GM12891 (cell line): ENCODE measurements around the gene FAM221B.

ENCODE experiments used
- DNase-seq: peaks from one replicate; pipeline ENCODE4 v3.0.0; 2011; ENCODE audit warnings: low spot score; ENCODE audit not compliant: insufficient read length
- FAIRE-seq: peaks from 2 replicates; lab custom pipeline; 2011; peaks lifted over from hg19 to GRCh38; lab: Jason Lieb, UNC
- PAX5 ChIP-seq: IDR thresholded peaks from 2 replicates; pipeline ENCODE4 v1.6.1; 2011; ENCODE audit warnings: low read length, moderate library complexity, mild to moderate bottlenecking; ENCODE audit not compliant: insufficient read depth, severe bottlenecking
- POLR2A ChIP-seq: IDR thresholded peaks from 2 replicates; pipeline ENCODE4 v1.6.1; 2011; ENCODE audit warnings: low read depth, low read length, control low read depth
- POLR2AphosphoS5 ChIP-seq: IDR thresholded peaks from 2 replicates; pipeline ENCODE4 v1.6.1; 2011; ENCODE audit warnings: low read depth, low read length, control low read depth
- POU2F2 ChIP-seq: IDR thresholded peaks from 2 replicates; pipeline ENCODE4 v1.6.1; 2011; ENCODE audit warnings: low read depth, mild to moderate bottlenecking, control low read depth, low read length, moderate library complexity
- SPI1 ChIP-seq: IDR thresholded peaks from 2 replicates; pipeline ENCODE4 v1.6.1; 2011; ENCODE audit warnings: low read depth, low read length, control low read depth
- TAF1 ChIP-seq: IDR thresholded peaks from 2 replicates; pipeline ENCODE4 v1.6.1; 2011; ENCODE audit warnings: low read depth, low read length, control low read depth

FAM221B gene

GRCh38 chr9:35862328-35862727 lies 33.8 kb upstream of the FAM221B start:
- DNase-seq: no peak
- FAIRE-seq: no peak
- TF ChIP-seq SPI1 (no peak), PAX5 (no peak), TAF1 (no peak), POLR2AphosphoS5 (no peak), POLR2A (no peak), POU2F2 (no peak)

DNA sequence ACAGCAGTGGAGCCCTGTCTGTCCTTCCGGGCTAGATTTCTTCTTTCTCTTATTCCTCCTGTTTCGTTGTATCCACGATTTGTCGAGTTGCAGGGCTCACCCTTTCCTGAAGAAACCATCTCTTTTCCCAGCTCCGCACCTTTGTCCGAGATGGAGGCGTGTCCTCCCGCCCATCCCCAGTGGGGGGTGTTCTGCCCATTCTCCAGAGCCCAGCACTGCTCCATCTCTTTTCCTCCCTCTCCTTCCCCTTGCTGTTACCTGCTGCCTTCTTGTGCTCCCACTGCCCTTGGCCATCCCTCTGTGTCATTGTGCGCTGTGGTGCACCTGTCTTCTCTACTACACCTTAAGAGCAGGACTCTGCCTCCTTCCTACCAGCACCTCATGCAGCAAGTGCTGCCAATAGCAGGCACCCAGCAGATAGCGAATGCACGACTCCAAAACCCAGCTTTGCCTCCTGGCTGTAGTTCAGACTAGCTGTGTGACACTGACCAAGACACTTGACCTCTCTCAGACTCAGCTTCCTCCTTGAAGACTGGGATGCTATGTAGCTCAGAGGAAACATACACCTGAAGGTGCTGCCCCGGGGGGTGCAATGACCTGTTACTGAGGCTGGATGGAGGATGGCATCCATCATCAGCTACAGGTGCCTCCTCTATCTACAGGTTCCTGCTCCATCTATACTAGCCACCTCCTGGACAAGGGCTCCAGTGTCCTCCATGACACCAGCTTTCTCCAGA lies 32.8 kb upstream of the FAM221B start:
- no peak for FAIRE-seq
- no peak for TF ChIP-seq POU2F2

GRCh38 chr9:35859990-35860339 lies 31.4 kb upstream of the FAM221B start:
- FAIRE-seq (no peak), DNase-seq (no peak)
- TF ChIP-seq POLR2AphosphoS5 (no peak), TAF1 (no peak), PAX5 (no peak), POLR2A (no peak), POU2F2 (no peak), SPI1 (no peak)

More for the DNA sequence above, 32.8 kb upstream of the FAM221B start:
- DNase-seq: no peak

GRCh38 chr9:35859310-35859989 lies 30.9 kb upstream of the FAM221B start:
- no peak for DNase-seq
- FAIRE-seq: no peak
- TF ChIP-seq POLR2AphosphoS5 (no peak), POLR2A (no peak), TAF1 (no peak), SPI1 (no peak), PAX5 (no peak), POU2F2 (no peak)

- TF ChIP-seq PAX5: no peak
- TF ChIP-seq SPI1: no peak
- TF ChIP-seq TAF1: no peak
- no peak for TF ChIP-seq POU2F2
- no peak for TF ChIP-seq POLR2A
- TF ChIP-seq POLR2AphosphoS5: no peak
- FAIRE-seq (no peak), DNase-seq (no peak)
Measured at GRCh38 chr9:35858458-35858857, 29.9 kb upstream of the FAM221B start.

- no peak for TF ChIP-seq SPI1
- TF ChIP-seq POLR2A: no peak
- no peak for TF ChIP-seq TAF1
- TF ChIP-seq PAX5: no peak
- no peak for TF ChIP-seq POU2F2
- TF ChIP-seq POLR2AphosphoS5: no peak
- no peak for DNase-seq
- FAIRE-seq: no peak
Measured at GRCh38 chr9:35856882-35857281, 28.4 kb upstream of the FAM221B start.

GRCh38 chr9:35856206-35856605 lies 27.7 kb upstream of the FAM221B start:
- FAIRE-seq (no peak), DNase-seq (no peak)

GRCh38 chr9:35854091-35854762 lies 25.7 kb upstream of the FAM221B start:
- FAIRE-seq: no peak
- no peak for TF ChIP-seq POLR2AphosphoS5
- TF ChIP-seq POU2F2: no peak
- no peak for TF ChIP-seq PAX5
- no peak for TF ChIP-seq TAF1
- TF ChIP-seq POLR2A: no peak
- no peak for DNase-seq

More at GRCh38 chr9:35856206-35856605, 27.7 kb upstream of the FAM221B start:
- TF ChIP-seq TAF1 (no peak), SPI1 (no peak)

DNA sequence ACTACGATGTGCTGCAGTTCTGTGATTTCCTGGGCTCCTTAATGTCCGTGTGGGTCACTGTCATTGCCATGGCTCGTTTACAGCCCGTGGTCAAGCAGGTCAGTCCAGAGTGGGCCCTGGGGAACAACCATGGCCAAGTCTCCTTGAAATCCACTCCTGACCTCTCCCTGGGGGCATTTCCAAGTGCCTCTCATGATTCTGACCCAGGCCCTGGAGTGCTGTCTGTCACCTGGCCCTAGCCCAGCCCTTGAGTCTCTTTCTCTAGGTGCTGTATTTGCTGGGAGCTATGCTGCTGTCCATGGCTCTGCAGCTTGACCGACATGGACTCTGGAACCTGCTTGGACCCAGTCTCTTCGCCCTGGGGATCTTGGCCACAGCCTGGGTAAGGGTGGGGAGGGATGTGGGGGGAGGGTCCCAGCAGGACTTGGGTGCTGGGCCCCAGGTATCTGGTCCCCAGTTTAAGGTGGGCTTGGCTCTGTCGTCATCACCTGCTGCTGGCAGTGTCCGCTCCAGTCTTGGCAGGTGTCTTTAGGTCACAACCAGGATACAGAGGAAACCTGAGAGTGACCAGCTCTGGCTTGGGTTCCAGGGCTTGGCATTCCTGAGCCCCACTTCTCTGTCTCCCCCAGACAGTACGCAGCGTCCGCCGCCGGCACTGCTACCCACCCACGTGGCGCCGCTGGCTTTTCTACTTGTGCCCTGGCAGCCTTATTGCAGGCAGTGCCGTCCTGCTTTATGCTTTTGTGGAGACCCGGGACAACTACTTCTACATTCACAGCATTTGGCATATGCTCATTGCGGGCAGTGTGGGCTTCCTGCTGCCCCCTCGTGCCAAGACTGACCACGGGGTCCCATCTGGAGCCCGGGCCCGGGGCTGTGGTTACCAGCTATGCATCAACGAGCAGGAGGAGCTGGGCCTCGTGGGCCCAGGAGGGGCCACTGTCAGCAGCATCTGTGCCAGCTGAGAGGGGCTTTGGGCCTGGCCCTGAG lies 24.6 kb upstream of the FAM221B start:
- no peak for FAIRE-seq
- no peak for DNase-seq
- no peak for TF ChIP-seq POLR2A
- no peak for TF ChIP-seq POU2F2
- no peak for TF ChIP-seq POLR2AphosphoS5
